IMR-90 (cell line): ENCODE measurements around the gene CLCC1.

ENCODE experiments used
- BHLHE40 ChIP-seq: fragments of 150-350 bp; IDR thresholded peaks from 2 replicates; pipeline ENCODE4 v1.6.1; 2016; ENCODE audit warnings: mild to moderate bottlenecking, low read depth, low read length
- CEBPB ChIP-seq: IDR thresholded peaks from 2 replicates; pipeline ENCODE4 v1.6.1; 2012; ENCODE audit warnings: low read depth, low read length, improper control_type of control experiment
- MAZ ChIP-seq: IDR thresholded peaks from 2 replicates; pipeline ENCODE4 v1.6.1; 2012; ENCODE audit warnings: low read depth, mild to moderate bottlenecking, low read length, improper control_type of control experiment, moderate library complexity, borderline replicate concordance
- MXI1 ChIP-seq: IDR thresholded peaks from 2 replicates; pipeline ENCODE4 v1.6.1; 2012; ENCODE audit warnings: low read depth, mild to moderate bottlenecking, low read length, moderate library complexity, borderline replicate concordance
- POLR2A ChIP-seq: IDR thresholded peaks from 2 replicates; pipeline ENCODE4 v1.6.1; 2012; ENCODE audit warnings: mild to moderate bottlenecking, low read depth, low read length
- RAD21 ChIP-seq: IDR thresholded peaks from 2 replicates; pipeline ENCODE4 v1.6.1; 2012; ENCODE audit warnings: low read length, improper control_type of control experiment
- RCOR1 ChIP-seq: IDR thresholded peaks from 2 replicates; pipeline ENCODE4 v1.6.1; 2012; ENCODE audit warnings: mild to moderate bottlenecking, low read length, improper control_type of control experiment; ENCODE audit not compliant: insufficient replicate concordance
- RFX5 ChIP-seq: IDR thresholded peaks from 2 replicates; pipeline ENCODE4 v1.8.0; 2012; ENCODE audit warnings: low read depth, mild to moderate bottlenecking, low read length, moderate library complexity
- SMC3 ChIP-seq: fragments of 150-350 bp; IDR thresholded peaks from 2 replicates; pipeline ENCODE4 v1.6.1; 2016; ENCODE audit warnings: low read depth, mild to moderate bottlenecking, antibody characterized with exemption, low read length, moderate library complexity
- TF ChIP-seq, protein P1 (sequence below): conservative IDR thresholded peaks from 2 replicates; pipeline ENCODE4 v1.5.1; 2012; ENCODE audit warnings: mild to moderate bottlenecking, low read depth, low read length, improper control_type of control experiment
- TF ChIP-seq, protein P2 (sequence below): fragments of 150-350 bp; IDR thresholded peaks from 2 replicates; pipeline ENCODE4 v1.6.1; 2017; ENCODE audit warnings: mild to moderate bottlenecking, antibody characterized with exemption, low read length, low read depth

DNA sequence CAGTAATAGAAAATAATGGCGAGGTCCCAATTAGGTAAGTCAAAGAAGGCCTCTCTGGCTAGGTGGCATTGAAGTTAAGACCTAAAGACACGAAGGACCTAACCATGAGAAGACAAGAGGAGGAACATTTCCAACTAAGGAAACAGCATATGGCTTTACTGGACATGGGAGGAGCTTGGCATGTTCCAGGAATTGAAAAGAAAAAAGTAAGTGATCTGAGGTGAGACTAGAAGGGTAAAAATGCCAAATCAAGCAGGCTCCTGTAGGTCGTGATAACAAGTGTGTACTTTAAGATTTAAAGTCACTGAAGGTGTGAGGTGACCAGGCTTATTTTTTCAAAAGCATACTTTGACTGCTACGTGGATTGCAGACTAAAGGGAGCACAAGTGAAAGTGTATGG, 13.4 kb upstream of the CLCC1 start:
- no peak for TF ChIP-seq MXI1
- TF ChIP-seq, protein P1, sequence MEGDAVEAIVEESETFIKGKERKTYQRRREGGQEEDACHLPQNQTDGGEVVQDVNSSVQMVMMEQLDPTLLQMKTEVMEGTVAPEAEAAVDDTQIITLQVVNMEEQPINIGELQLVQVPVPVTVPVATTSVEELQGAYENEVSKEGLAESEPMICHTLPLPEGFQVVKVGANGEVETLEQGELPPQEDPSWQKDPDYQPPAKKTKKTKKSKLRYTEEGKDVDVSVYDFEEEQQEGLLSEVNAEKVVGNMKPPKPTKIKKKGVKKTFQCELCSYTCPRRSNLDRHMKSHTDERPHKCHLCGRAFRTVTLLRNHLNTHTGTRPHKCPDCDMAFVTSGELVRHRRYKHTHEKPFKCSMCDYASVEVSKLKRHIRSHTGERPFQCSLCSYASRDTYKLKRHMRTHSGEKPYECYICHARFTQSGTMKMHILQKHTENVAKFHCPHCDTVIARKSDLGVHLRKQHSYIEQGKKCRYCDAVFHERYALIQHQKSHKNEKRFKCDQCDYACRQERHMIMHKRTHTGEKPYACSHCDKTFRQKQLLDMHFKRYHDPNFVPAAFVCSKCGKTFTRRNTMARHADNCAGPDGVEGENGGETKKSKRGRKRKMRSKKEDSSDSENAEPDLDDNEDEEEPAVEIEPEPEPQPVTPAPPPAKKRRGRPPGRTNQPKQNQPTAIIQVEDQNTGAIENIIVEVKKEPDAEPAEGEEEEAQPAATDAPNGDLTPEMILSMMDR, result no peak
- no peak for TF ChIP-seq SMC3
- no peak for TF ChIP-seq RAD21
- TF ChIP-seq POLR2A, result no peak
- TF ChIP-seq RFX5, result no peak
- TF ChIP-seq BHLHE40, result no peak
- TF ChIP-seq, protein P2, sequence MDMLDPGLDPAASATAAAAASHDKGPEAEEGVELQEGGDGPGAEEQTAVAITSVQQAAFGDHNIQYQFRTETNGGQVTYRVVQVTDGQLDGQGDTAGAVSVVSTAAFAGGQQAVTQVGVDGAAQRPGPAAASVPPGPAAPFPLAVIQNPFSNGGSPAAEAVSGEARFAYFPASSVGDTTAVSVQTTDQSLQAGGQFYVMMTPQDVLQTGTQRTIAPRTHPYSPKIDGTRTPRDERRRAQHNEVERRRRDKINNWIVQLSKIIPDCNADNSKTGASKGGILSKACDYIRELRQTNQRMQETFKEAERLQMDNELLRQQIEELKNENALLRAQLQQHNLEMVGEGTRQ, result no peak
- no peak for TF ChIP-seq RCOR1
- no peak for TF ChIP-seq CEBPB
- no peak for TF ChIP-seq MAZ
